Body of pancreas (tissue), 4 donors: ENCODE measurements around the gene KLHL40. TPM values are rescaled to one million over a fixed set of nuclear protein-coding genes. Genes with fewer than 3 reads are reported as not detected.

Experiments
- ATAC-seq: fragments of 150-250 bp; one replicate; pipeline ENCODE4 v1.9.1; 2016
- DNase-seq, 4 donors: peaks; one replicate each; pipeline ENCODE4 v3.0.0-alpha.2; 2019
- H3K27ac ChIP-seq, 4 donors: fragments of 200-600 bp; sonication (generic); 1 replicate in 3 of 4; 2 replicates in 1 of 4; pipeline versions ENCODE4 v1.5.1 to v1.6.1; 2016 to 2019; ENCODE audit warnings: mild to moderate bottlenecking in 1 of 4, mixed read lengths in 1 of 4, moderate library complexity in 1 of 4
- H3K27me3 ChIP-seq, 2 donors: fragments of 200-600 bp; sonication (generic); one replicate each; pipeline ENCODE4 v1.6.0; 2016; ENCODE audit warnings: mild to moderate bottlenecking in 1 of 2
- H3K36me3 ChIP-seq, 2 donors: fragments of 200-600 bp; sonication (generic); replicated peaks in 1 of 2; 2 replicates each; pipeline ENCODE4 v1.5.1; 2016; ENCODE audit warnings: low read depth in 2 of 2; ENCODE audit not compliant: insufficient read depth in 1 of 2
- H3K4me1 ChIP-seq: fragments of 200-600 bp; sonication (generic); one replicate; pipeline ENCODE4 v1.6.0; 2016
- H3K4me3 ChIP-seq, 2 donors: fragments of 200-600 bp; sonication (generic); 1 replicate in 1 of 2; 2 replicates in 1 of 2; pipeline ENCODE4 v1.5.1; 2016 to 2019
- H3K9me3 ChIP-seq, 3 donors: fragments of 200-600 bp; sonication (generic); 1 replicate in 2 of 3; 2 replicates in 1 of 3; pipeline ENCODE4 v1.5.1; 2016
- POLR2A ChIP-seq, 3 donors: fragments of 450-650 bp; IDR thresholded peaks; one replicate each; pipeline ENCODE4 v1.6.1; 2016; ENCODE audit warnings: antibody characterized with exemption in 3 of 3, mild to moderate bottlenecking in 2 of 3
- WGBS, 2 donors: methylation state at CpG; one replicate each; pipeline ENCODE4 v1.1.5; 2017; 5-methylcytosine and 5-hydroxymethylcytosine counted together
- intact Hi-C: fragments of 100-400 bp; cut with DNase I; formaldehyde crosslinking; loops from one replicate; pipeline ENCODE4 v1.15.1; 2023
- total RNA-seq, 2 donors: library from RNA; depleted of rRNA; stranded (reverse); fragments of >200 nt; gene quantifications; one replicate each; pipeline ENCODE4 v1.1.0, GENCODE V29; 2016
- TF ChIP-seq, protein P1 (sequence below), 7 experiments: fragments of 450-650 bp in 4 of 7; fragments of 200-600 bp in 3 of 7; sonication (generic) in 3 of 7; IDR thresholded peaks; one replicate each; pipeline ENCODE4 v1.5.1; 2016 to 2019; ENCODE audit warnings: antibody characterized with exemption in 7 of 7

The KLHL40 gene
- total RNA-seq, 2 donors from 2014 or later, result not detected

- no peak for DNase-seq
- no peaks in the 10 kb centered on the region for H3K36me3 ChIP-seq
Measured at GRCh38 chr3:42682301-42683070, 2.9 kb upstream of the KLHL40 start.

GRCh38 chr3:42683875-42684598, 1.3 kb upstream of the KLHL40 start:
- peaks cover 5% of the 10 kb centered on the region for H3K4me1 ChIP-seq
- no peak overlapping the region for H3K4me3 ChIP-seq
- WGBS, 2 donors, result 47 to 63% methylated on average over 10 of the region's 10 CpGs
- H3K27ac ChIP-seq, result no peak overlapping the region
- DNase-seq (peak in 2 of 4 donors; percentile 61 to 62), ATAC-seq (peak; percentile 64)
- H3K27me3 ChIP-seq, result peaks cover 0 to 14% of the 10 kb centered on the region in 2 donors
- intact Hi-C loops, result no loop called here
- H3K9me3 ChIP-seq, result no peaks in the 10 kb centered on the region
- no peak for TF ChIP-seq POLR2A (IDR thresholded peaks at IDR 0.05)
- TF ChIP-seq, protein P1, sequence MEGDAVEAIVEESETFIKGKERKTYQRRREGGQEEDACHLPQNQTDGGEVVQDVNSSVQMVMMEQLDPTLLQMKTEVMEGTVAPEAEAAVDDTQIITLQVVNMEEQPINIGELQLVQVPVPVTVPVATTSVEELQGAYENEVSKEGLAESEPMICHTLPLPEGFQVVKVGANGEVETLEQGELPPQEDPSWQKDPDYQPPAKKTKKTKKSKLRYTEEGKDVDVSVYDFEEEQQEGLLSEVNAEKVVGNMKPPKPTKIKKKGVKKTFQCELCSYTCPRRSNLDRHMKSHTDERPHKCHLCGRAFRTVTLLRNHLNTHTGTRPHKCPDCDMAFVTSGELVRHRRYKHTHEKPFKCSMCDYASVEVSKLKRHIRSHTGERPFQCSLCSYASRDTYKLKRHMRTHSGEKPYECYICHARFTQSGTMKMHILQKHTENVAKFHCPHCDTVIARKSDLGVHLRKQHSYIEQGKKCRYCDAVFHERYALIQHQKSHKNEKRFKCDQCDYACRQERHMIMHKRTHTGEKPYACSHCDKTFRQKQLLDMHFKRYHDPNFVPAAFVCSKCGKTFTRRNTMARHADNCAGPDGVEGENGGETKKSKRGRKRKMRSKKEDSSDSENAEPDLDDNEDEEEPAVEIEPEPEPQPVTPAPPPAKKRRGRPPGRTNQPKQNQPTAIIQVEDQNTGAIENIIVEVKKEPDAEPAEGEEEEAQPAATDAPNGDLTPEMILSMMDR (IDR thresholded peaks at IDR 0.05), result no peak
- H3K36me3 ChIP-seq, result no peaks in the 10 kb centered on the region

More at GRCh38 chr3:42682301-42683070, 2.9 kb upstream of the KLHL40 start:
- Histone ChIP-seq H3K27me3 (peaks cover 0 to 14% of the 10 kb centered on the region in 2 donors), H3K4me3 (no peak overlapping the region), H3K4me1 (peaks cover 5% of the 10 kb centered on the region), H3K27ac (no peak overlapping the region), H3K9me3 (no peaks in the 10 kb centered on the region)
- TF ChIP-seq, protein P1 (IDR thresholded peaks at IDR 0.05), result no peak
- no peak for TF ChIP-seq POLR2A (IDR thresholded peaks at IDR 0.05)
- intact Hi-C loops, result no loop called here
- WGBS, 2 donors, result 57 to 72% methylated on average over 12 of the region's 12 CpGs
- ATAC-seq, result no peak

DNA sequence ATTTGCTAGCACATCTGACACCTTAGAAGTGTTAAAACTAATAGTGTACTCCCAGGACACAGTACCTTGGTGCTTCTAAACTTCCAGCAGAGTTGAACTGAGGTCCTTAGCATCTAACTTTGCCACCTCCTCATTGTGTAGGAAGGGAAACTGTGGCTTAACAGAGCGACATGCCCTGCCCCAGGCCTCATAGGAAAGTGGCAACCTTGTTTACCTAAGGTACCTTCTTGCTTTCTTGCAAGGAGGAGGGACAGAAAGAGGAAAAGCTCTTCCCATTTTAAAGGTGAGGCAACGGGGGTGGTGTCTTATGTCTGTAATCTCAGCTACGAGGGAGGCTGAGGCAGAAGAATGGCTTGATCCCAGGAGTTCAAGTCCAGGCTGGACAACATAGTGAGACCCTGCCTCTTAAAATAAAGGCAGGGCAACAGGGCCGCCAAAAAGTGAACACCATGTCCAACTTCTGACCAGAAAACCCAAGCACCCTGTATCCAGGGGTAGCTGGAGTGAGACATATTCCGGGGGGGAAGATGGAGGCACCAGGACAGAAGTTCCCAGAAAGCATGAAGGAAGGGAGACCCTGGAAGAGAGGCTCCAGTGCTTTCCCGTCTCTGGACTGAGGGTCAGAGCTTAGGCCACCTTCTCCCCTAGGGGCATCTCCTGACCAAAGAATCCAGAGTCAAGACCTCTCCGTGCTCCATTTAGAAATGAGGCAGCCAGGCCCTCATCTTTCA, 540 bp upstream of the KLHL40 start:
- H3K27ac ChIP-seq, result no peak overlapping the region
- H3K9me3 ChIP-seq, result no peaks in the 10 kb centered on the region
- 78 to 87% methylated on average over 7 of the region's 7 CpGs for WGBS, 2 donors
- ATAC-seq, result no peak
- intact Hi-C loops, result no loop called here
- no peaks in the 10 kb centered on the region for H3K36me3 ChIP-seq
- peaks cover 5% of the 10 kb centered on the region for H3K4me1 ChIP-seq
- H3K4me3 ChIP-seq, result no peak overlapping the region
- DNase-seq, result no peak
- TF ChIP-seq POLR2A (IDR thresholded peaks at IDR 0.05), result no peak
- TF ChIP-seq, protein P1 (IDR thresholded peaks at IDR 0.05), result no peak
- peaks cover 0 to 14% of the 10 kb centered on the region in 2 donors for H3K27me3 ChIP-seq

GRCh38 chr3:42685891-42686820, 819 bp downstream of the KLHL40 start:
- no peak for DNase-seq
- intact Hi-C loops, result no loop called here
- Histone ChIP-seq H3K9me3 (no peaks in the 10 kb centered on the region), H3K36me3 (no peaks in the 10 kb centered on the region), H3K4me1 (peaks cover 5% of the 10 kb centered on the region), H3K27me3 (peaks cover 0 to 14% of the 10 kb centered on the region in 2 donors), H3K27ac (no peak overlapping the region), H3K4me3 (no peak overlapping the region)
- ATAC-seq, result no peak
- TF ChIP-seq, protein P1 (IDR thresholded peaks at IDR 0.05), result no peak
- no peak for TF ChIP-seq POLR2A (IDR thresholded peaks at IDR 0.05)
- 27 to 45% methylated on average over 75 to 80 of the region's 80 CpGs for WGBS, 2 donors
